GM20000 (cell line): ENCODE measurements around the gene TGFBR3.

Source experiments
- DNase-seq: peaks from one replicate; pipeline ENCODE4 v3.0.0; 2012; ENCODE audit warnings: low spot score
- TF ChIP-seq, protein P1 (sequence below): IDR thresholded peaks from 2 replicates; pipeline ENCODE4 v1.5.1; 2012; ENCODE audit warnings: mild to moderate bottlenecking, control low read depth; ENCODE audit errors: extremely low read depth, missing control alignments

Gene TGFBR3

GRCh38 chr1:91736715-91737615, 149.0 kb downstream of the TGFBR3 start:
- TF ChIP-seq, protein P1, sequence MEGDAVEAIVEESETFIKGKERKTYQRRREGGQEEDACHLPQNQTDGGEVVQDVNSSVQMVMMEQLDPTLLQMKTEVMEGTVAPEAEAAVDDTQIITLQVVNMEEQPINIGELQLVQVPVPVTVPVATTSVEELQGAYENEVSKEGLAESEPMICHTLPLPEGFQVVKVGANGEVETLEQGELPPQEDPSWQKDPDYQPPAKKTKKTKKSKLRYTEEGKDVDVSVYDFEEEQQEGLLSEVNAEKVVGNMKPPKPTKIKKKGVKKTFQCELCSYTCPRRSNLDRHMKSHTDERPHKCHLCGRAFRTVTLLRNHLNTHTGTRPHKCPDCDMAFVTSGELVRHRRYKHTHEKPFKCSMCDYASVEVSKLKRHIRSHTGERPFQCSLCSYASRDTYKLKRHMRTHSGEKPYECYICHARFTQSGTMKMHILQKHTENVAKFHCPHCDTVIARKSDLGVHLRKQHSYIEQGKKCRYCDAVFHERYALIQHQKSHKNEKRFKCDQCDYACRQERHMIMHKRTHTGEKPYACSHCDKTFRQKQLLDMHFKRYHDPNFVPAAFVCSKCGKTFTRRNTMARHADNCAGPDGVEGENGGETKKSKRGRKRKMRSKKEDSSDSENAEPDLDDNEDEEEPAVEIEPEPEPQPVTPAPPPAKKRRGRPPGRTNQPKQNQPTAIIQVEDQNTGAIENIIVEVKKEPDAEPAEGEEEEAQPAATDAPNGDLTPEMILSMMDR: no peak
- DNase-seq: no peak

- TF ChIP-seq, protein P1: no peak
- no peak for DNase-seq
These were observed 149.7 kb downstream of the TGFBR3 start for GRCh38 chr1:91736146-91736714.

- no peak for DNase-seq
- TF ChIP-seq, protein P1: no peak
These were observed 150.6 kb downstream of the TGFBR3 start for GRCh38 chr1:91735266-91735845.

DNA sequence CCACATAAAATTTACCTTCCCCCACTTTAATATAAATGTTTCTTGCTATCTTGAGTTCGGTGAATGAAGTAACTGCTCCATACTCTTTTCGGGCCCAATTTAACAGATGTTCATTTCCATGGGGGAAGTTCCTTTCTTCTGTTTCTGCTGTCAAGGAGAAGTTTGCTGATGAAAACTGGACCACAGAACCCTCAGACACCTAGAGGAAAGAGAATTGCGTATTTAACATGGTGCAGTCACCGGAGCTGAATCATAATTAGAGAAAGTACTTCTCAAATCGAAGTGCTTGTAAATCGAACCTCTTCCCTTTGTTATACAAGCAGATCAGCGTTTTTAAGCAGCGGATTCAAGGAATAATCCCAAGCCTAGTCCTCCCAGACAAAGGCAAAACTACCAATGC, 151.2 kb downstream of the TGFBR3 start:
- TF ChIP-seq, protein P1: no peak
- no peak for DNase-seq

- TF ChIP-seq, protein P1: no peak
- DNase-seq: no peak
These were observed 152.7 kb downstream of the TGFBR3 start for GRCh38 chr1:91733108-91733710.

- TF ChIP-seq, protein P1: no peak
- DNase-seq: no peak
These were observed 153.5 kb downstream of the TGFBR3 start for GRCh38 chr1:91732291-91733107.
